Endothelial cell of umbilical vein (primary cell): ENCODE data around the gene DHX35. TPM values are rescaled to one million over a fixed set of nuclear protein-coding genes. Genes with fewer than 3 reads are reported as not detected.

Experiments
- BruUV-seq: library from RNA; stranded (reverse); fragments of 400-500 nt; replicated peaks from 2 replicates; lab custom pipeline; 2021; lab: Mats Ljungman, UMichigan
- CTCF ChIA-PET: fragments of 300-600, 350-600 bp; sonication (Branson Sonifier 250); formaldehyde crosslinking; loops from one replicate; lab custom pipeline; 2021; ENCODE audit warnings: antibody characterized with exemption, inconsistent platforms; lab: Charles Lee
- POLR2A ChIA-PET: fragments of 300-600, 350-600 bp; sonication (Branson Sonifier 250); formaldehyde crosslinking; loops from one replicate; lab custom pipeline; 2021; ENCODE audit warnings: antibody characterized with exemption, inconsistent platforms; lab: Charles Lee
- DNase-seq: peaks from one replicate; pipeline ENCODE4 v3.0.0-alpha.2; 2011; ENCODE audit warnings: low read depth, low spot score
- FAIRE-seq: peaks from 2 replicates; lab custom pipeline; 2011; peaks lifted over from hg19 to GRCh38; lab: Jason Lieb, UNC
- H2AFZ ChIP-seq: 2 replicates; pipeline ENCODE4 v1.6.0; 2012; ENCODE audit warnings: low read depth, low read length, control low read depth, inconsistent platforms
- H3K27ac ChIP-seq: 2 replicates; pipeline ENCODE4 v1.5.1; 2011; ENCODE audit warnings: low read depth, mild to moderate bottlenecking, control low read depth, low read length, moderate library complexity; ENCODE audit not compliant: insufficient read depth
- H3K27me3 ChIP-seq, 2 experiments: 2 replicates each; pipeline versions ENCODE4 v1.6.0 to v1.6.1; 2011; ENCODE audit warnings: low read length in 2 of 2, mixed read lengths in 1 of 2; ENCODE audit not compliant: control insufficient read depth in 2 of 2, insufficient read depth in 2 of 2
- H3K36me3 ChIP-seq, 2 experiments: 2 replicates in 1 of 2; 3 replicates in 1 of 2; pipeline ENCODE4 v1.5.1; 2011; ENCODE audit warnings: low read length in 2 of 2, mild to moderate bottlenecking in 1 of 2, moderate library complexity in 1 of 2; ENCODE audit not compliant: control insufficient read depth in 2 of 2, insufficient read depth in 2 of 2; ENCODE audit errors: extremely low read depth in 1 of 2
- H3K4me1 ChIP-seq: 3 replicates; pipeline ENCODE4 v1.5.1; 2011; ENCODE audit warnings: mild to moderate bottlenecking, low read length; ENCODE audit not compliant: control insufficient read depth, insufficient read depth; ENCODE audit errors: extremely low read depth
- H3K4me2 ChIP-seq: 2 replicates; pipeline ENCODE4 v1.6.1; 2011; ENCODE audit warnings: low read length, control low read depth, mixed read lengths; ENCODE audit not compliant: insufficient read depth
- H3K4me3 ChIP-seq, 3 experiments: fragments of 200-600 bp in 1 of 3; sonication (generic), shearing (Covaris generic) in 1 of 3; replicated peaks in 1 of 3; 2 replicates each; pipeline ENCODE4 v1.5.1; 2011 to 2016; ENCODE audit warnings: control low read depth in 3 of 3, low read length in 3 of 3, mild to moderate bottlenecking in 2 of 3, inconsistent platforms in 1 of 3, low read depth in 1 of 3, moderate library complexity in 1 of 3; ENCODE audit not compliant: insufficient read depth in 1 of 3
- H3K79me2 ChIP-seq: 2 replicates; pipeline ENCODE4 v1.6.0; 2012; ENCODE audit warnings: low read length, inconsistent platforms; ENCODE audit not compliant: control insufficient read depth, insufficient read depth
- H3K9ac ChIP-seq: replicated peaks from 2 replicates; pipeline ENCODE3; 2011; ENCODE audit warnings: low read length, control low read depth; ENCODE audit not compliant: insufficient read depth; ENCODE audit errors: extremely low read depth
- H3K9me1 ChIP-seq: replicated peaks from 3 replicates; pipeline ENCODE4 v1.6.0; 2011; ENCODE audit warnings: mild to moderate bottlenecking, low read length; ENCODE audit not compliant: control insufficient read depth, insufficient read depth; ENCODE audit errors: extremely low read depth
- H3K9me3 ChIP-seq: replicated peaks from 2 replicates; pipeline ENCODE4 v1.5.1; 2012; ENCODE audit warnings: low read length, inconsistent platforms; ENCODE audit not compliant: control insufficient read depth, insufficient read depth
- H4K20me1 ChIP-seq: replicated peaks from 2 replicates; pipeline ENCODE3; 2011; ENCODE audit warnings: mild to moderate bottlenecking, low read length; ENCODE audit not compliant: control insufficient read depth, insufficient read depth; ENCODE audit errors: extremely low read depth
- CTCF ChIP-seq, 2 donors: IDR thresholded peaks; 1 replicate in 1 of 2; 2 replicates in 1 of 2; pipeline ENCODE4 v1.5.1; 2011; ENCODE audit warnings: low read length in 2 of 2, mild to moderate bottlenecking in 2 of 2, moderate library complexity in 2 of 2, control low read depth in 1 of 2, inconsistent platforms in 1 of 2, low read depth in 1 of 2; ENCODE audit not compliant: insufficient read depth in 1 of 2; ENCODE audit errors: extremely low read depth in 1 of 2
- EZH2 ChIP-seq: IDR thresholded peaks from 2 replicates; pipeline ENCODE4 v1.6.1; 2012; ENCODE audit warnings: borderline replicate concordance, low read depth, mild to moderate bottlenecking, moderate library complexity, low read length, inconsistent platforms; ENCODE audit not compliant: severe bottlenecking
- FOS ChIP-seq: IDR thresholded peaks from 2 replicates; pipeline ENCODE4 v1.6.1; 2011; ENCODE audit warnings: mild to moderate bottlenecking, low read length, moderate library complexity, borderline replicate concordance; ENCODE audit not compliant: insufficient read depth
- GATA2 ChIP-seq: IDR thresholded peaks from 2 replicates; pipeline ENCODE4 v1.7.0; 2011; ENCODE audit warnings: low read depth, mild to moderate bottlenecking, moderate library complexity, mixed read lengths, low read length; ENCODE audit not compliant: insufficient read length, insufficient read depth
- JUN ChIP-seq: IDR thresholded peaks from 2 replicates; pipeline ENCODE4 v1.6.1; 2011; ENCODE audit warnings: borderline replicate concordance, low read depth; ENCODE audit not compliant: insufficient read length, insufficient read depth
- MAX ChIP-seq: IDR thresholded peaks from 2 replicates; pipeline ENCODE4 v1.6.1; 2011; ENCODE audit not compliant: insufficient read depth, insufficient read length
- MYC ChIP-seq: IDR thresholded peaks from one replicate; pipeline ENCODE4 v1.6.1; 2011; ENCODE audit warnings: mild to moderate bottlenecking, low read depth, low read length
- POLR2A ChIP-seq: IDR thresholded peaks from 2 replicates; pipeline ENCODE4 v1.6.1; 2012; ENCODE audit warnings: low read depth, mild to moderate bottlenecking, control low read depth, low read length
- POLR2AphosphoS5 ChIP-seq: IDR thresholded peaks from 2 replicates; pipeline ENCODE4 v1.6.1; 2012; ENCODE audit warnings: low read depth, mild to moderate bottlenecking, control low read depth, low read length, moderate library complexity; ENCODE audit not compliant: insufficient read depth
- dilution Hi-C: fragments of 300-500 bp; cut with MboI; formaldehyde crosslinking; loops from one replicate; pipeline ENCODE4 v1.15.0; 2019; ENCODE audit warnings: low sequenced_read_pairs; ENCODE audit not compliant: extremely low pct_ligation_motif_present
- intact Hi-C: fragments of 100-400 bp; cut with micrococcal nuclease; formaldehyde crosslinking; loops from one replicate; pipeline ENCODE4 v1.10.0; 2022
- polyA plus RNA-seq, 4 experiments: library from polyadenylated mRNA; depleted of rRNA in 3 of 4; stranded (reverse) in 3 of 4; unstranded in 1 of 4; fragments of >200 nt; gene quantifications; 2 replicates each; pipeline versions ENCODE4 v1.2.1 to v1.2.3, GENCODE V29; 2011 to 2012; ENCODE audit warnings: missing spikeins in 1 of 4
- total RNA-seq: library from RNA; stranded (reverse); gene quantifications from 2 replicates; pipeline ENCODE4 v1.2.3, GENCODE V29; 2021

Gene DHX35
- total and polyA plus RNA-seq, 2 donors (not counting 3 experiments of a cell fraction or from before 2014, with no cell fraction given) = 10.0 to 13.0 TPM

- H3K4me3 ChIP-seq = no peak overlapping the region
- no TSS peak for BruUV-seq
- intact Hi-C loops = no loop called here
- H3K79me2 ChIP-seq = no peaks in the 10 kb centered on the region
- no peak for TF ChIP-seq POLR2AphosphoS5
- no peak for TF ChIP-seq FOS
- no peak for TF ChIP-seq EZH2
- TF ChIP-seq MAX = no peak
- TF ChIP-seq CTCF (IDR thresholded peaks at IDR 0.05; ENCODE audit: extremely low read depth in 1 of 2, insufficient read depth in 1 of 2, low read depth in 1 of 2, low read length in 2 of 2) = no peak
- no peak for TF ChIP-seq JUN
- no peak for TF ChIP-seq POLR2A
- no peak for TF ChIP-seq MYC
- TF ChIP-seq GATA2 = no peak
- H3K36me3 ChIP-seq = peaks cover 5 to 6% of the 10 kb centered on the region in 2 experiments
- POLR2A ChIA-PET = no interaction called here
- no peaks in the 10 kb centered on the region for H3K27me3 ChIP-seq
- no peak overlapping the region for H3K9ac ChIP-seq
- no peak for DNase-seq
- H4K20me1 ChIP-seq = no peaks in the 10 kb centered on the region
- H3K4me2 ChIP-seq = no peak overlapping the region
- H3K4me1 ChIP-seq = peaks cover 3% of the 10 kb centered on the region
- H3K9me3 ChIP-seq = no peaks in the 10 kb centered on the region
- no peaks in the 10 kb centered on the region for H3K9me1 ChIP-seq
- dilution Hi-C loops = no loop called here
- no peak overlapping the region for H2AFZ ChIP-seq
- no peak for FAIRE-seq
- CTCF ChIA-PET = interaction anchor here (1.6 kb wide), 1 partner anchor 59 kb away, joined by 3 read pairs; no protein-coding TSS in a partner anchor
- no peak overlapping the region for H3K27ac ChIP-seq
These were observed 28.6 kb downstream of the DHX35 start for GRCh38 chr20:38990728-38991127.
